ENCODE results near the gene PCDHB2.
"Not testable (repeated sequence)": the region's sequence is repeated elsewhere in the genome, so short reads cannot be mapped to it uniquely, and the experiment has no call there.

The PCDHB2 gene

GRCh38 chr5:141137346-141137745 is 42.9 kb downstream of the PCDHB2 start:
- DNase-seq, result not testable (repeated sequence)

Measured in NCI-H1694 (cell line).